ENCODE data around the gene SIPA1L2.
A peak's percentile ranks its signal among the peaks of the same experiment; 100 is the strongest.

SIPA1L2 gene

DNA sequence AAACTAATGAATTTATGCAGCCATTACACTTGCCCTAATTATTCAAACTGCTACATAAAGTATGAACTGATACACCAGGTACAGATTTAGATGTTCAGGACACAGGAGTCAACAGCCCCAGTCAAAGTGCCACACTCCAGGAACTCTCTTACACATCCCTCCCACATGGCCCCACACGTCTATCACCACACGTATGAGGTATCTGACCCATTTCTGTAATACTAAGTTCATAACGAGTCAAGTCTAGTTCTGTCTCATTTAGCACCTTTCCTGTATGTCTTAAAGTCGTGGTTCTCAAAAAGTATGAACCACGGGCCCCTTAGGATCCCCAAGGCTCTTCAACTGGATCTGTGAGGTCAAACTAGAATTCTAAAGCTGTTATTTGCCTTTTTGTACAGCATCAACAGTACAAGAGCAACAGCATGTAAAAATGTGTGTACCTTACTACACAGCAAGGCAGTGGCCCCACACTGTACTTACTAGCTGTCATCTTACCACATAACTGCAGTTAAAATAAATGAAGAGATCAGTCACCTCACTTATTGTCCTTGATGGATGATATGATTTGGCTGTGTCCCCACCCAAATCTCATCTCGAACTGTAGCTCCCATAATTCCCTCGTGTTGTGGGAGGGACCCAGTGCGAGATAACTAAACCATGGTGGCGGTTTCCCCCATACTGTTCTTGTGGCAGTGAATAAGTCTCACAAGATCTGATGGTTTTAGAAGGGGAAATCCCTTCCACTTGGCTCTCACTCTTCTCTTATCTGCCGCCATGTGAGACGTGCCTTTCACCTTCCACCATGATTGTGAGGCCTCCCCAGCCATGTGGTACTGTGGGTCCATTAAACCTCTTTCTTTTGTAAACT lies 42.6 kb downstream of the SIPA1L2 start:
- Histone ChIP-seq H3K27me3 (ENCODE audit: control insufficient read depth, insufficient read depth, low read length) (no peaks in the 10 kb centered on the region), H3K4me1 (ENCODE audit: control insufficient read depth, insufficient read depth, low read length) (peaks cover 15% of the 10 kb centered on the region), H3K9me3 (ENCODE audit: control insufficient read depth, insufficient read depth, low read length) (no peaks in the 10 kb centered on the region), H3K9ac (ENCODE audit: low read depth, low read length) (no peak overlapping the region), H3K4me3 (ENCODE audit: low read depth, low read length) (no peak overlapping the region), H3K36me3 (ENCODE audit: control insufficient read depth, insufficient read depth, low read length) (no peaks in the 10 kb centered on the region), H3K27ac (ENCODE audit: low read depth, low read length) (no peak overlapping the region)

DNA sequence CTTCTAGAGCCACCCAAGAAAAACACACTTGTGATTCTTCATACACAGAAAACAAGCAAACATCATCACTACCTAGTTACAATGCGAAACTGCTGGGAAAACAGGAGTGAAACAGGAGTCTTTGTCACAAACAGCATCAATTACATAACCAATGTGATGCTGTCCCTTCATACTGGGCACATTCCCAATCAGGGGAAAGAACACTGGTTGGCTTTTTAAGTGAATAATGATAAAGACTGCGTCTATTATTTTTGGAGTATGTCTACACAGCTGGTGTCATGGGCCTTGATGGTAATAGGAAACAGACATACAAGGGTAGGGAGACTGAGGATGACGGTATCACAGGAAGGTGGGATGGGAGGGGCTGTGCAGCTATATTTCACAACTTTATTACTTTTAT lies 43.3 kb downstream of the SIPA1L2 start:
- H3K9me3 ChIP-seq (ENCODE audit: control insufficient read depth, insufficient read depth, low read length): no peaks in the 10 kb centered on the region
- no peak overlapping the region for H3K27ac ChIP-seq (ENCODE audit: low read depth, low read length)
- H3K9ac ChIP-seq (ENCODE audit: low read depth, low read length): no peak overlapping the region
- no peak overlapping the region for H3K4me3 ChIP-seq (ENCODE audit: low read depth, low read length)
- H3K27me3 ChIP-seq (ENCODE audit: control insufficient read depth, insufficient read depth, low read length): no peaks in the 10 kb centered on the region
- no peaks in the 10 kb centered on the region for H3K36me3 ChIP-seq (ENCODE audit: control insufficient read depth, insufficient read depth, low read length)
- H3K4me1 ChIP-seq (ENCODE audit: control insufficient read depth, insufficient read depth, low read length): peaks cover 13% of the 10 kb centered on the region

DNA sequence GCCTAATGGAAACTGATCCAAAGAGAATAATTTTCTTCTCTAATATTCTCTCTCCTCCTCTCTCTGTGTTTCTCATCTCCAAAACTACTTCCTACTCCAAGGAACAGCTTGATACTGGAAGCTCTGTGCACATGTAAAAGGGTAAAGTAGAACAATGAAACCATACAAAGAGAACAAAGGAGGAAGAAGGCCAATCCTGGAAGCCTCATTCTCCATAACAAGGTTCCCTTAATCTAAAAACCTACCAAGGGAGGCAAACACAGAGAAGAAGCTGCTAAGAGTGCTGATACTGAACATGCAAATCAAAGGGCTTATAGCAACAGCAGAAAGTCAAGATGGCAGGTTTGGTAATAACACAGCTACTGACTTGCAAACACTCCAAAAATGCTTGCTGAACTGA lies 44.4 kb downstream of the SIPA1L2 start:
- no peaks in the 10 kb centered on the region for H3K27me3 ChIP-seq (ENCODE audit: control insufficient read depth, insufficient read depth, low read length)
- no peaks in the 10 kb centered on the region for H3K9me3 ChIP-seq (ENCODE audit: control insufficient read depth, insufficient read depth, low read length)
- peaks cover 16% of the 10 kb centered on the region for H3K4me1 ChIP-seq (ENCODE audit: control insufficient read depth, insufficient read depth, low read length)

DNA sequence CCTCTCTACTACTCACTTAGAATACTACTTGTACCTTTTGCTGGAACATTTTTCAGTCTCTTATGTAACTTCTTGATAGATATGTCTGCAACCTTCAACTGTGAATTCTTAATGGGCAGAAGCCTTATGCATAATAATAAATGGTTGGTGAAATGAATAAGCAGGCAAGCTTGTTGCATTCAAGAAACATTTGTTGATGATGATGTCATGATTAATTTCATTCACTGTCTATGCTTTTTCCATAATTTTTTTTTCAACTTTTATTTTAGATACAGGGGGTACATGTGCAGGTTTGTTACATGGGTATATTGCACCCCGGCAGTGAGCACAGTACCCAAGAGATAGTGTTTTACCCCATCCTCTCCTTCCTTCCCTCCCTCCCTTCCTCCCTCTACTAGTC lies 48.0 kb downstream of the SIPA1L2 start:
- no peak overlapping the region for H3K27ac ChIP-seq (ENCODE audit: low read depth, low read length)
- no peaks in the 10 kb centered on the region for H3K36me3 ChIP-seq (ENCODE audit: control insufficient read depth, insufficient read depth, low read length)
- no peaks in the 10 kb centered on the region for H3K9me3 ChIP-seq (ENCODE audit: control insufficient read depth, insufficient read depth, low read length)
- no peak overlapping the region for H3K4me3 ChIP-seq (ENCODE audit: low read depth, low read length)
- no peak overlapping the region for H3K9ac ChIP-seq (ENCODE audit: low read depth, low read length)
- H3K4me1 ChIP-seq (ENCODE audit: control insufficient read depth, insufficient read depth, low read length): peaks cover 45% of the 10 kb centered on the region
- no peaks in the 10 kb centered on the region for H3K27me3 ChIP-seq (ENCODE audit: control insufficient read depth, insufficient read depth, low read length)

More for the DNA sequence above, 44.4 kb downstream of the SIPA1L2 start:
- Histone ChIP-seq H3K36me3 (ENCODE audit: control insufficient read depth, insufficient read depth, low read length) (no peaks in the 10 kb centered on the region), H3K4me3 (ENCODE audit: low read depth, low read length) (no peak overlapping the region), H3K9ac (ENCODE audit: low read depth, low read length) (no peak overlapping the region), H3K27ac (ENCODE audit: low read depth, low read length) (peak overlapping the region; percentile 36)
